Lung (tissue), 12 donors: ENCODE results near the gene RBM33. TPM values are rescaled to one million over a fixed set of nuclear protein-coding genes. Genes with fewer than 3 reads are reported as not detected.
A peak's percentile ranks its signal among the peaks of the same experiment; 100 is the strongest.

ENCODE experiments used
- ATAC-seq: fragments of 200-7000 bp; cut with Tn5 transposase; one replicate; pipeline ENCODE4 v1.9.1; 2020; ENCODE audit warnings: moderate number of reproducible peaks; ENCODE audit not compliant: insufficient read depth, low FRiP score
- DNase-seq, 3 donors: peaks; one replicate each; pipeline ENCODE4 v3.0.0-alpha.2; 2013 to 2017
- H3K27ac ChIP-seq, 2 donors: one replicate each; pipeline ENCODE4 v1.5.1; 2013; ENCODE audit warnings: mild to moderate bottlenecking in 2 of 2, moderate library complexity in 2 of 2, control low read depth in 1 of 2, inconsistent platforms in 1 of 2, low read depth in 1 of 2, low read length in 1 of 2
- H3K27me3 ChIP-seq, 3 donors: one replicate each; pipeline ENCODE4 v1.5.1; 2013; ENCODE audit warnings: low read length in 2 of 3; ENCODE audit not compliant: control insufficient read depth in 3 of 3, insufficient read depth in 3 of 3
- H3K36me3 ChIP-seq, 4 donors: one replicate each; pipeline ENCODE4 v1.5.1; 2013; ENCODE audit warnings: low read length in 4 of 4, mild to moderate bottlenecking in 1 of 4, moderate library complexity in 1 of 4; ENCODE audit not compliant: control insufficient read depth in 4 of 4, insufficient read depth in 4 of 4
- H3K4me1 ChIP-seq, 5 donors: one replicate each; pipeline ENCODE4 v1.5.1; 2013; ENCODE audit warnings: low read length in 5 of 5, mild to moderate bottlenecking in 2 of 5, moderate library complexity in 1 of 5; ENCODE audit not compliant: control insufficient read depth in 5 of 5, insufficient read depth in 5 of 5
- H3K4me3 ChIP-seq: one replicate; pipeline ENCODE4 v1.5.1; 2013; ENCODE audit warnings: mild to moderate bottlenecking, control low read depth, moderate library complexity
- H3K9ac ChIP-seq, 2 donors: one replicate each; pipeline ENCODE4 v1.5.1; 2013; ENCODE audit warnings: low read length in 2 of 2, control low read depth in 1 of 2; ENCODE audit not compliant: insufficient read depth in 1 of 2
- H3K9me3 ChIP-seq, 4 donors: one replicate each; pipeline ENCODE4 v1.5.1; 2013; ENCODE audit warnings: low read length in 3 of 4, mild to moderate bottlenecking in 1 of 4, moderate library complexity in 1 of 4; ENCODE audit not compliant: control insufficient read depth in 4 of 4, insufficient read depth in 3 of 4
- CTCF ChIP-seq: IDR thresholded peaks from 2 replicates; pipeline ENCODE4 v1.5.1; 2012; ENCODE audit warnings: mild to moderate bottlenecking; ENCODE audit errors: control extremely low read depth, extremely low read depth
- WGBS, 2 donors: extraction: QIAGEN DNeasy Blood & Tissue Kit; methylation state at CpG; one replicate each; pipeline ENCODE4 v1.1.7; 2013; 5-methylcytosine and 5-hydroxymethylcytosine counted together
- polyA plus RNA-seq, 2 donors: library from polyadenylated mRNA; stranded (reverse); fragments of 200-250 nt; gene quantifications; one replicate each; pipeline ENCODE4 v1.2.1, GENCODE V29; 2013
- total RNA-seq, 2 donors: library from RNA; depleted of rRNA in 1 of 2; stranded (reverse); fragments of >200 nt in 1 of 2; gene quantifications; one replicate each; pipeline ENCODE4 v1.2.1, GENCODE V29; 2014 to 2021
- donor health status: control.
- donor health status: control.
- donor health status: Bipolar disorder and iron deficiency.
- donor health status: healthy.
- donor health status: DM: yes; HTN: yes; CAD: no.

Gene RBM33
- total and polyA plus RNA-seq, 4 donors: 15.3 to 99.6 (median 43.2) TPM

GRCh38 chr7:155814316-155815276 lies 170.1 kb downstream of the RBM33 start:
- ATAC-seq (no peak), DNase-seq (no peak)
- Histone ChIP-seq H3K4me3 (no peak overlapping the region), H3K4me1 (peaks cover 0 to 14% (median under 1%) of the 10 kb centered on the region in 5 donors), H3K9ac (no peak overlapping the region), H3K9me3 (peaks cover 0 to 12% (median 0%) of the 10 kb centered on the region in 4 donors), H3K27ac (no peak overlapping the region), H3K27me3 (peaks cover 8 to 47% (median 42%) of the 10 kb centered on the region in 3 donors), H3K36me3 (no peaks in the 10 kb centered on the region)
- 17 to 26% methylated on average over 20 to 22 of the region's 22 CpGs for WGBS, 2 donors
- no peak for TF ChIP-seq CTCF

GRCh38 chr7:155815332-155816191 lies 171.1 kb downstream of the RBM33 start:
- 30 to 33% methylated on average over 20 of the region's 20 CpGs for WGBS, 2 donors
- H3K4me1 ChIP-seq: peaks cover 0 to 11% (median 0%) of the 10 kb centered on the region in 5 donors
- ATAC-seq (peak; percentile 65), DNase-seq (peak; percentile 26 to 58 (median 47))
- H3K36me3 ChIP-seq: no peaks in the 10 kb centered on the region
- peaks cover 0 to 12% (median 0%) of the 10 kb centered on the region in 4 donors for H3K9me3 ChIP-seq
- TF ChIP-seq CTCF: peak; percentile 33
- no peak overlapping the region for H3K27ac ChIP-seq
- H3K27me3 ChIP-seq: peaks cover 8 to 40% (median 40%) of the 10 kb centered on the region in 3 donors
- H3K4me3 ChIP-seq: no peak overlapping the region
- H3K9ac ChIP-seq: no peak overlapping the region

GRCh38 chr7:155816192-155816508 lies 171.7 kb downstream of the RBM33 start:
- Histone ChIP-seq H3K9me3 (peaks cover 0 to 12% (median 0%) of the 10 kb centered on the region in 4 donors), H3K9ac (no peak overlapping the region), H3K4me1 (peaks cover 0 to 11% (median 0%) of the 10 kb centered on the region in 5 donors), H3K27ac (no peak overlapping the region), H3K36me3 (no peaks in the 10 kb centered on the region), H3K4me3 (no peak overlapping the region), H3K27me3 (peaks cover 8 to 35% (median 35%) of the 10 kb centered on the region in 3 donors)
- DNase-seq (no peak), ATAC-seq (no peak)
- WGBS, 2 donors: 90 to 92% methylated on average over 12 of the region's 12 CpGs
- TF ChIP-seq CTCF: no peak
